Brain microvascular endothelial cell (primary cell): ENCODE results near the gene NTRK3.
A peak's percentile ranks its signal among the peaks of the same experiment; 100 is the strongest.

Experiments
- DNase-seq: peaks from one replicate; pipeline ENCODE4 v3.0.0-alpha.2; 2020
- H3K27ac ChIP-seq: fragments of 250-450 bp; sonication (Bioruptor Pico); 2 replicates; pipeline ENCODE4 v1.5.1; 2020; ENCODE audit warnings: mild to moderate bottlenecking, moderate library complexity
- H3K27me3 ChIP-seq: fragments of 250-450 bp; sonication (Bioruptor Pico); replicated peaks from 2 replicates; pipeline ENCODE4 v1.5.1; 2020; ENCODE audit warnings: mild to moderate bottlenecking
- H3K36me3 ChIP-seq: fragments of 250-450 bp; sonication (Bioruptor Pico); replicated peaks from 2 replicates; pipeline ENCODE4 v1.5.1; 2020; ENCODE audit warnings: mild to moderate bottlenecking
- H3K4me3 ChIP-seq: 2 replicates; pipeline ENCODE4 v1.5.1; 2011; ENCODE audit warnings: low read depth, mild to moderate bottlenecking, control low read depth, low read length, moderate library complexity
- CTCF ChIP-seq: IDR thresholded peaks from 2 replicates; pipeline ENCODE4 v1.5.1; 2011; ENCODE audit warnings: low read depth, mild to moderate bottlenecking, moderate library complexity, low read length, control low read depth, inconsistent platforms; ENCODE audit errors: missing control alignments
- in situ Hi-C: cut with HindIII; loops from 2 replicates; pipeline ENCODE4 v1.10.0; 2017; ENCODE audit warnings: low sequenced_read_pairs, low pct_ligation_motif_present

The NTRK3 gene

GRCh38 chr15:88249220-88249619 is 7.3 kb downstream of the NTRK3 start:
- Histone ChIP-seq H3K27me3 (peaks cover 4% of the 10 kb centered on the region), H3K4me3 (no peak overlapping the region), H3K36me3 (no peaks in the 10 kb centered on the region), H3K27ac (no peak overlapping the region)
- DNase-seq = no peak
- no peak for TF ChIP-seq CTCF
- in situ Hi-C loops = no loop called here

GRCh38 chr15:88247914-88248313 is 8.6 kb downstream of the NTRK3 start:
- H3K4me3 ChIP-seq = no peak overlapping the region
- in situ Hi-C loops = no loop called here

GRCh38 chr15:88246666-88247446 is 9.7 kb downstream of the NTRK3 start:
- H3K36me3 ChIP-seq = no peaks in the 10 kb centered on the region
- H3K4me3 ChIP-seq = no peak overlapping the region
- DNase-seq = peak; percentile 55
- H3K27me3 ChIP-seq = no peaks in the 10 kb centered on the region
- no peak overlapping the region for H3K27ac ChIP-seq
- TF ChIP-seq CTCF = peak; percentile 95
- in situ Hi-C loops = no loop called here

More at GRCh38 chr15:88247914-88248313, 8.6 kb downstream of the NTRK3 start:
- no peak for TF ChIP-seq CTCF
- Histone ChIP-seq H3K27ac (no peak overlapping the region), H3K36me3 (no peaks in the 10 kb centered on the region), H3K27me3 (no peaks in the 10 kb centered on the region)
- DNase-seq = no peak

- Histone ChIP-seq H3K27ac (no peak overlapping the region), H3K36me3 (no peaks in the 10 kb centered on the region), H3K4me3 (no peak overlapping the region), H3K27me3 (no peaks in the 10 kb centered on the region)
- no peak for TF ChIP-seq CTCF
- in situ Hi-C loops = no loop called here
- no peak for DNase-seq
These were observed 10.5 kb downstream of the NTRK3 start for GRCh38 chr15:88246081-88246480.

- H3K27me3 ChIP-seq = no peaks in the 10 kb centered on the region
These were observed 12.4 kb downstream of the NTRK3 start for GRCh38 chr15:88243895-88244787.

More at GRCh38 chr15:88243895-88244787, 12.4 kb downstream of the NTRK3 start:
- Histone ChIP-seq H3K36me3 (no peaks in the 10 kb centered on the region), H3K4me3 (no peak overlapping the region), H3K27ac (no peak overlapping the region)
- in situ Hi-C loops = no loop called here
- peak; percentile 69 for TF ChIP-seq CTCF
- peak; percentile 12 for DNase-seq
